Epidermal melanocyte (primary cell): ENCODE measurements around the gene DISC1.
A peak's percentile ranks its signal among the peaks of the same experiment; 100 is the strongest.
"Not testable (repeated sequence)": the region's sequence is repeated elsewhere in the genome, so short reads cannot be mapped to it uniquely, and the experiment has no call there.

ENCODE experiments used
- DNase-seq: peaks from one replicate; pipeline ENCODE4 v3.0.0; 2011; ENCODE audit warnings: low spot score; ENCODE audit not compliant: insufficient read length

DISC1 gene

GRCh38 chr1:231727171-231727570, 100.6 kb downstream of the DISC1 start:
- DNase-seq: no peak

- not testable (repeated sequence) for DNase-seq
Measured at GRCh38 chr1:231728987-231729386, 102.4 kb downstream of the DISC1 start.

DNA sequence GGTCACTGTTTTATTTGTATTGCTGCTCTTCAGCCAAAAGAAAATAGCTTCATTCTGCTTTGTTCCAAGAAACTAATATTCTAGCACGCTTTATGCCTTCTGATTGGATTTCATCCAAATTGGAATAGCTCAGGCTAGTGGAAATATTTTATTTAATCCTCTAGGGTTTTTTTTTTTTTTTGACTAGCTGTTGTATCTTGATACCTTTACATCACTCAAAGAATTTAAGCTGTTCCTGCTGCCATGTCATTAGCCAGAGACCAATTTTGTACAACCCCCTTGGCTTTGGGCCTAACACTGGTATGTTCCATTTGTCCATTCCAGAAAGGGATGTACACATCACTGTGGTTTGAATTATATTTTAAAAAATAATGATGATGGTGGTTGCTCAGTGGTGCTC, 103.0 kb downstream of the DISC1 start:
- no peak for DNase-seq

- no peak for DNase-seq
Measured at GRCh38 chr1:231731268-231731667, 104.7 kb downstream of the DISC1 start.

DNA sequence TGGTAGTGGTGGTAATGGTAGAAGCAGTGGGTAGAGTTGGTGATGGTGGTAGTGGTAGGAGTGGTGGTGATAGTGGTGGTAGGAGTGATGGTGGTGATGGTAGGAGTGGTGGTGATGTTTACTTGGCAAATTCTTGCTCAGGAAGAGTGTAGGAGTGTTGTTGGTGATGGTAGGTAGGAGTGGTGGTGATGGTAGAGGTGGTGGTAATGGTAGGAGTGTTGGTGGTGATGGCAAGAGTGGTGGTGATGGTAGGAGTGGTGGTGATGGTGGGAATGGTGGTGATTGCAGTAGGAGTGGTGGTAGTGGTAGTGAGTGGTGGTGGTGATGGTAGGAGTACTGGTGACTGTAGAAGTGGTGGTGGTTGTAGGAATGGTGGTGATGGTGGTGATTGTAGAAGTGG, 106.5 kb downstream of the DISC1 start:
- DNase-seq: no peak

DNA sequence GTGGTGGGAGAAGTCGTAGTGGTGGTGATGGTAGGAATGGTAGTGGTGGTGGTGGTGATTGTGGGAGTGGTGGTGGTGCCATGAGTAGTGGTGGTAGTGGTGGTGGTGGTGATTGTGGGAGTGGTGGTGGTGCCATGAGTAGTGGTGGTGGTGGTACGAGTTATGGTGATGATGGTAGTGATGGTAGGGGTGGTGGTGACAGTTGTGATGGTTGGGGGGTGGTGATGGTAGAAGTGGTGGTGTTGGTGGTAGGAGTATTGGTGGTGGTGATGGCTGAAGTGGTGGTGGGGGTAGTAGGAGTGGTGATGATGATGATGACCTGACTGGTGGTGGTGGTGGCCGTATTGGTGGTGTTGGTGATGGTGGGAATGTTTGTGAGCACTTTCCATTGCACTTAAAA, 107.1 kb downstream of the DISC1 start:
- no peak for DNase-seq

DNA sequence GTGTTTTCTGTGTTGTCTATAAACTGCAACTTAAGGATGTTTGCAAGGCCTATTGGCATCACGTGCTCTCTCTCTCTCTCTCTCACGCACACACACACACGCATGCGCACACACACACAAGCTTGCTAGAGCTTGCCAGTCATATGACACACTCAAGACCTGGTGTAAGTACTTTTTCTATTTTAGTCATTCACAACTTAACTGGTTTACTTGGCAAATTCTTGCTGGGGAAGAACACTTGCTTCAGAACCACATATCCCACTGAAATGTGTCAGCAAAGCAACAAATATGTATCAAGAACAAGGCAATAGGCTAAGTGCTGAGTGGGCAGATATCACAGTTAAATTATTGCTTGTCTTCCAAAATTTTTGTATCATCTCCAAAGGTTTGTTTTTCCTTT, 107.8 kb downstream of the DISC1 start:
- DNase-seq: peak; percentile 30

DNA sequence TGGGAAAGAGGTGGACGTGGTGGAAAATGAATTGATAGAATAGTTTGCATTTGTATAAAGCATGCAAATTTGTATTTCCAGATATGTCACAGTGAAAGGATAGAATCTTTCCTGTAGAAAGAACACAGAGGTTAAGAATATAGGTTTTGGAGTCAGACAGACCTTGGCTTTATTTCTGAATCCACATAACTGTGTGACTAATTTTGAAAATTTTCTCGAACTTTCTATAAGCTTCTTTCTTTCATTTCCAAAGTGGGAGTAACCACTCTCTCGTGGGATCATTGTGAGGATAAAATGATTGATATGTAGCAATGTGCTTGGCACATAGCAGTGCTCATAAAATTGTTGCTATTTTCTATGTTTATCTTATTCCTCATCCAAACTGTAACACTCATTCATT, 108.8 kb downstream of the DISC1 start:
- no peak for DNase-seq

DNA sequence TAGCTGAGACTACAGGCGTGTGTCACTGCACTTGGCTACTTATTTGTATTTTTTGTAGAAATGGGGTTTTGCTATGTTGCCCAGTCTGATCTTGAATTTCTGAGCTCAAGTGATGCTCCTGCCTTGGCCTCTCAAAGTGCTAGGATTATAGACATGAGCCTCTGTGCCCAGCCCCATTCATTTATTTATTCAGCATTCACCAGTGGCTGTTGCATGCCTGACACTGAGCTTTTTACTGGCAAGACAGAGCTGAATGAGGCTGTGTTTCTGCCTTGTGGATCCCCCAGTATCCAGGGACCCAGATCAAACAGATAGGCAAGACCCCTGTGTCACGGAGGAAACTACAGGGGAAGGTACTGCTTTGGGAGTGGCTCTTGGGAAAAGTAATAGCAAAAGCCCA, 109.4 kb downstream of the DISC1 start:
- DNase-seq: no peak

GRCh38 chr1:231736464-231736863, 109.9 kb downstream of the DISC1 start:
- DNase-seq: no peak

DNA sequence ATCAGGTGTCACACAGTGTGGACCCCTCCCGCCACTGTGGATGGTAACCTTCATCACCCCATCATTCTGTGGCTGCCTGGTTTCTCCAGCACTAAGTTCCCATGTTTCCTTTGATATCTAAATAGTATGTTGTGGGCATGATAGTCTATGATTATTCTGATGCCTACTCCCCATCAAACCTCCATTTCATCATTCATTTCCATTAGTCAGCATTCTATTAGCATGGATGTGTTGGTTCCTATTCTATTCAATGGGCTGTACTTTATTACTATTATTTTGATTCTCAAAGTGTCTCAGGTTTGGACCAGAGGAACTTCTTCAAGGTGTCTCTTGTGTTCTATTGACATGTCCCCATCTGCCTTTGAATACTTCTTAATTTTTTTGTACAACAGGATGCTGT, 112.0 kb downstream of the DISC1 start:
- DNase-seq: no peak

GRCh38 chr1:231743966-231744365, 117.4 kb downstream of the DISC1 start:
- DNase-seq: peak; percentile 65

DNA sequence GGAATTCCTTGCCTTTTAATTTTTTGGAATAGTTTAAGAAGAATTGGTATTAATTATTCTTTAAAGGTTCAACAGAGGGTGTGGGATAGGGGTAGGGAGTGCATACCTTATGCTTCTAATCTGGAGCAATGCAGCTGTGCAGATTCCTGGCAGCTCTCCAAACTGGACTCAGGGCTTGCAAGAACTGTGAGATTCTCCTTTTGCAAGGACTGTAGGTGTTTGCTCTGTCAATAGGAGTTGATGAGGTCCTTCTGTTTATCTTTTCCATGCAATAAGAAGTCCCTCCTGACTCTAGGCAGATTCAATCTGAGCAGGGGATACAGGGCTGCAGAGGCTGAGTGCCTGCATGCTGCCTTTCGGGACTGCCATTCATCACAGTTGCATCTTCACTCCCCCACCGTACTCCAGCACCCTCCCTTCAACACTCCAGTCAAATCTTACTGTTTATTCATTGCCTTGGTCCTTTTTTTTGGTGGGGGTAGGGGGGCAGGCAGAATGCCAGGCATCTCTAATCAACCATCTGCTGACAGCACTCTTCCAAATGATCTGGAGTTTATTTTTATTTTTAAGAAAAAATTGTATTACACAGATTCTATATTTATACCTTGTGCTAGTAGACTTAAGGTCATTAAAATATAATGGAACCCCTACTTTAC, 122.3 kb downstream of the DISC1 start:
- no peak for DNase-seq

DNA sequence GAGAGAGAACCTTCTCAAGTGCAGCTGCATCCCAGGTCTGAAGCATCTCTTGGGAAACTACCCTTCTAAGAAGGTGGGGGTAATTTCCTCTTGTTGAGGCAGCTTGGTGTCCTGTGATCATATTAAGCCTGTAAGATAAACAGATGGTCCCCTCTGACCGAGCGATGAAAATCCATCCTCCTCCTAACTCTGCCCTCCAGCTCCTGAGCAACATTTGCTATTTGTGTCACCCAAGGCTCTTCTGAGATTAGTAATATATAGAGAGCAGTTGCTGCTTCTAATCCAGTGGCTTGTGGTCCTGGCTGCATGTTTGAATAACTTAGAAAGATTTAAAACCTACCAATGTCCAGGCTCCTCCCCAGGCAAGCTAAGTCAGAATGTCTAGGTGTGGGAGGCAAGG, 123.7 kb downstream of the DISC1 start:
- no peak for DNase-seq

DNA sequence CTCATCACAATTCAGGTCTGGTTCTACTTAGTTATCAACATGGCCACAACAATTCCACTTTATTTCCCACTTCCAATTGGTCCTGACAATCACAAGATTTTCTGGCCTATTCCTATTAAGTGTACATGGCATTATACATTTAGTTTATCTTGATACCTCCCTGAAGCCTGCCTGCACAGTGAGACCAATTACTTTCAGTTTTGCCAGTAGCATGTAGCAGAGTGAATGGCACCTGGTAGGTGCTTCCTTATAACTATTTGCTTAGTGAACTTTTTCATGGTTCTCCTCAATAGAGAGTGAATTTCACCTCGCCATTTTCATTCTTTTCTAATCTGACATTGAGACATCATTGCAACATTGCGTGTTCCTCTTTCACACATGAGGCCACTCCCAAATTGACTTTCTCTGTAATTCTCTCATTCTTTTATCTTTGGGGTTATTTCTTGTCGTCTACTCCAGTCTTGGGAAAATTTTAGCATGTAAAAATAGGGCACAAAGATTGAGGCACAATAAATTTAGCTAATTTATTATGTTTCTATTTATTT, 124.3 kb downstream of the DISC1 start:
- DNase-seq: no peak

- DNase-seq: no peak
Measured at GRCh38 chr1:231751415-231751814, 124.8 kb downstream of the DISC1 start.

GRCh38 chr1:231753313-231753712, 126.7 kb downstream of the DISC1 start:
- DNase-seq: no peak

DNA sequence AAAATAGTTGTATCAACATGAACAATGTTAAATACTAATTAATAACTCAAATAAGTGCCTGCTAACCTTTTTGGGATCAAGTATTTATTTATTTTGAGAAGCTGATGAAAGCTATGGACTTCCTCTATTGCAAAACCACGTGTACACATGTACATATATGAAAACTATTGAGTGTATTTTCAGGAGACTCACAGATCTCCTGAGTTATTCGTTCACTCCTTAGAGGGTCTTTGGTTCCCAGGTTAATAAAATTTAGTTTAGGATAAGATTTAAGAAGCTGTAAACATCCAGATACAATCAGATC, 130.5 kb downstream of the DISC1 start:
- DNase-seq: no peak

- DNase-seq: no peak
Measured at GRCh38 chr1:231757759-231758158, 131.2 kb downstream of the DISC1 start.

DNA sequence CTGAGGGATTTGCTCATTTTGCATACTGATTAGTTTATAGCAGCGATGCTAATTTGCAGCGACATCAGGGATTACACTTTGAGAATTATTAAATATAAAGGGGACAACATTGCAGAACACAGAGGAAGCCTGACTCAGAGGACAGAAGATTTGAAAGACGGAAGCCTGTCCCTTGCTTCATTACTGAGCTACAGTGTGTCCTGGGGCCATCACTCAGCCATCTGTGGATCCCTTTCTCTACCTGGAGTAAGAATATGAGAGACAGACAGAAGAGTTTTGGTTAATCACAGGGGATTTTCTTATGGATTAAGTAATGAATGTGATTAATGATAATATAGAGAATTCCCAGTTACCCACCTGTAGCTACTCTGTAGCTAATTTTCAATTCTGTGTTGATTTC, 134.7 kb downstream of the DISC1 start:
- DNase-seq: no peak

DNA sequence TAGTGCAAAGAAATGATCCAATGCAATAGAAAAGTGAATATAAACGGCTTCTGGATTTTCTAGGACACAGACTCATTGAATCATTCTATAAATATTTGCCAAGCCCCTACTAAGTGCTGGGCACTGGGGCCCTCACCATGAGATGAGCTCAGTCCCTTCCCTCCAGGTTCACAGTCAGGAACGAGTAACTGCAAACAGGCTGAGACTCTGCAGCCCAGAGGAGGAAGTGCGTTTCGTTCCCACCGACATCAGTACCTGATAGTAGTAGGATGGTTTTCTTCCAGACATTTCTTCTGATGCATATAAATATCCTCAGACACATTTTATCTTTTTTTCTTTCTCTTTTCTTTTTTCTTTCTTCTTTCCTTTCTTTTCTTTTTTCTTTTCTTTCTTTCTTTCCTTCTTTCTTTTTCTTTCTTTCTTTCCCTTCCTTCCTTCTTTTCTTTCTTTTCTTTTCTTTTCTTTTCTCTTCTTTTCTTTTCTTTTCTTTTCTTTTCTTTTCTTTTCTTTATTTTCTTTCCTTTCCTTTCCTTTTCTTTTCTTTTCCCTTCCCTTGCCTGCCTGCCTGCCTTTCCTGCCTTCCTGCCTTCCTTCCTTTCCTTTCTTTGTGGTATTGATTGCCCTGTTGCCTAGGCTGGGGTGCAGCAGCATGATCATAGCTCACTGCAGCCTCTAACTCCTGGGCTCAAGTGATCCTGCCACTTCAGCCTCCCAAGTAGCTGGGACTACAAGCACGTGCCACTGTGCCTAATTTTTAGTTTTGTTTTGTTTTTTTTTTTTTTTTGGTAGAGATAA, 135.4 kb downstream of the DISC1 start:
- no peak for DNase-seq

- DNase-seq: no peak
Measured at GRCh38 chr1:231763456-231763855, 136.9 kb downstream of the DISC1 start.

DNA sequence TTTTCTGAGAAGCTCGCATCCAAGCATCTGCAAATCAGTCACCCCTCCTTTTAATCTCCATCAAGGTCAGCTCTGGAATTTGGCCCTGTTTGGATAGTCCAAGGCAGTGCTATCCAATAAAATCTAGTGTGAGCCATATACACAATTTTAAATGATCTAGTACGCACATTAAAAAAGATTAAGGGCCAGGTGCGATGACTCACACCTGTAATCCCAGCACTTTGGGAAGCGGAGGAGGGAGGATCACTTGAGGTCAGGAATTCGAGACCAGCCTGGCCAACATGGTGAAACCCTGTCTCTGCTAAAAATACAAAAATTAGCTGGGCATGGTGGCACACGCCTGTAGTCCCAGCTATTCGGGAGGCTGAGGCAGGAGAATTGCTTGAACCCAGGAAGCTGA, 139.2 kb downstream of the DISC1 start:
- not testable (repeated sequence) for DNase-seq
